ENCODE measurements around the gene CCDC51. TPM values are rescaled to one million over a fixed set of nuclear protein-coding genes. Genes with fewer than 3 reads are reported as not detected.
"Not testable (repeated sequence)": the region's sequence is repeated elsewhere in the genome, so short reads cannot be mapped to it uniquely, and the experiment has no call there.

The CCDC51 gene
- 48.9 and 59.5 TPM in 2 replicates for total RNA-seq (2022)
- percentile 72 among the genes with signal in this experiment for Bru-seq, nascent RNA
- percentile 90 among the genes with signal in this experiment for BruChase-seq, experiment 1, labeled RNA remaining after a 2-hour chase
- BruChase-seq, experiment 2, labeled RNA remaining after a 6-hour chase, result percentile 79 among the genes with signal in this experiment
- long read RNA-seq, transcript CCDC51-206 (4 exons, 1,461 nt), result minor isoform, 14 of 144 reads
- long read RNA-seq, transcript CCDC51-201 (4 exons, 1,560 nt), result major isoform, 36 of 144 reads
- long read RNA-seq, partial matches to known transcripts, result 63 of 144 reads
- long read RNA-seq, other reads (novel, unspliced or antisense), result 25 of 144 reads

GRCh38 chr3:48439820-48440589 is at the start of gene CCDC51, which contains the start of gene TMA7:
Gene CCDC51 (minus strand): TSS chr3:48440119. CDS start chr3:48435128, 4,991 bp downstream.
Gene TMA7 (plus strand): TSS chr3:48440257. CDS start chr3:48440297, 40 bp downstream.
- peak within 1 kb of the TSS; percentile 75 for H3K27ac Mint-ChIP-seq (ENCODE audit: unreplicated experiment)
- no TSS peak for BruUV-seq (replicated peaks)
- Histone ChIP-seq H3K27me3 (replicated peaks; ENCODE audit: control insufficient read depth, insufficient read depth, low read length) (no peaks in the 10 kb centered on the region), H3K36me3 (ENCODE audit: control insufficient read depth, insufficient read depth, low read length) (no peaks in the 10 kb centered on the region; the same call in 1 of the 2 replicates), H3K4me3 (ENCODE audit: low read depth, low read length) (peak within 1 kb of the TSS; percentile 91), H3K4me1 (peaks cover 17% of the 10 kb centered on the region), H3K9me3 (no peaks in the 10 kb centered on the region)
- peak within 1 kb of the TSS; percentile 90 for H3K4me3 Mint-ChIP-seq (ENCODE audit: unreplicated experiment)
- TF ChIP-seq CTCF (IDR thresholded peaks at IDR 0.05; ENCODE audit: insufficient read depth in 1 of 2, low read depth in 1 of 2, low read length in 1 of 2, severe bottlenecking in 1 of 2, unreplicated experiment in 1 of 2), result no peak
- H3K36me3 Mint-ChIP-seq (ENCODE audit: insufficient read depth, unreplicated experiment), result peaks cover 55% of the 10 kb centered on the region
- H3K9me3 Mint-ChIP-seq (ENCODE audit: unreplicated experiment), result no peaks in the 10 kb centered on the region
- CTCF ChIA-PET, result interaction anchor here (0.6 to 2.1 kb wide), 16 partner anchors 9 to 245 kb away, joined by 3 to 31 read pairs (median 4); partner anchors contain the start of gene PFKFB4
- H3K27me3 Mint-ChIP-seq (ENCODE audit: insufficient read depth, unreplicated experiment), result no peaks in the 10 kb centered on the region
- intact Hi-C loops (cut with micrococcal nuclease; ENCODE audit: unreplicated experiment), result loop anchor here (5.0 kb wide), 1 partner anchor 253 kb away; the partner anchor contains the start of gene CDC25A
- peak; percentile 98 to 99 for DNase-seq
- H3K4me1 Mint-ChIP-seq (ENCODE audit: low read depth, unreplicated experiment), result peaks cover 10% of the 10 kb centered on the region
- POLR2A ChIA-PET, result interaction anchor here (0.5 to 2.0 kb wide), 16 partner anchors 9 to 629 kb away, joined by 3 to 14 read pairs (median 4); partner anchors contain the start of genes CDC25A, PFKFB4, PLXNB1 and ZNF589

GRCh38 chr3:48486952-48487351 is 47.0 kb upstream of the CCDC51 start:
- no peak overlapping the region for H3K27ac Mint-ChIP-seq (ENCODE audit: unreplicated experiment)

GRCh38 chr3:48482822-48483221 is 42.9 kb upstream of the CCDC51 start:
- BruUV-seq (replicated peaks); H3K27me3 Mint-ChIP-seq (ENCODE audit: insufficient read depth, unreplicated experiment); H3K4me1 Mint-ChIP-seq (ENCODE audit: low read depth, unreplicated experiment); H3K27ac Mint-ChIP-seq (ENCODE audit: unreplicated experiment); H3K9me3 Mint-ChIP-seq (ENCODE audit: unreplicated experiment); POLR2A ChIA-PET; H3K4me3 Mint-ChIP-seq (ENCODE audit: unreplicated experiment); H3K36me3 Mint-ChIP-seq (ENCODE audit: insufficient read depth, unreplicated experiment); H3K36me3 ChIP-seq (ENCODE audit: control insufficient read depth, insufficient read depth, low read length); H3K9me3 ChIP-seq; H3K4me3 ChIP-seq (ENCODE audit: low read depth, low read length); H3K27me3 ChIP-seq (replicated peaks; ENCODE audit: control insufficient read depth, insufficient read depth, low read length); intact Hi-C loops (cut with micrococcal nuclease; ENCODE audit: unreplicated experiment); H3K4me1 ChIP-seq; DNase-seq: not testable (repeated sequence)
- CTCF ChIA-PET, result interaction anchor here (1.2 kb wide), 1 partner anchor 9 kb away, joined by 5 read pairs; no protein-coding TSS in a partner anchor

More at GRCh38 chr3:48486952-48487351, 47.0 kb upstream of the CCDC51 start:
- Histone ChIP-seq H3K4me1 (no peaks in the 10 kb centered on the region), H3K4me3 (ENCODE audit: low read depth, low read length) (no peak overlapping the region), H3K9me3 (no peaks in the 10 kb centered on the region), H3K27me3 (replicated peaks; ENCODE audit: control insufficient read depth, insufficient read depth, low read length) (no peaks in the 10 kb centered on the region), H3K36me3 (ENCODE audit: control insufficient read depth, insufficient read depth, low read length) (no peaks in the 10 kb centered on the region)
- BruUV-seq (replicated peaks), result no TSS peak
- intact Hi-C loops (cut with micrococcal nuclease; ENCODE audit: unreplicated experiment), result no loop called here
- no peaks in the 10 kb centered on the region for H3K36me3 Mint-ChIP-seq (ENCODE audit: insufficient read depth, unreplicated experiment)
- no peaks in the 10 kb centered on the region for H3K9me3 Mint-ChIP-seq (ENCODE audit: unreplicated experiment)
- no peaks in the 10 kb centered on the region for H3K4me1 Mint-ChIP-seq (ENCODE audit: low read depth, unreplicated experiment)
- POLR2A ChIA-PET, result no interaction called here
- DNase-seq, result no peak
- H3K27me3 Mint-ChIP-seq (ENCODE audit: insufficient read depth, unreplicated experiment), result no peaks in the 10 kb centered on the region
- H3K4me3 Mint-ChIP-seq (ENCODE audit: unreplicated experiment), result no peak overlapping the region
- TF ChIP-seq CTCF (IDR thresholded peaks at IDR 0.05; ENCODE audit: insufficient read depth in 1 of 2, low read depth in 1 of 2, low read length in 1 of 2, severe bottlenecking in 1 of 2, unreplicated experiment in 1 of 2), result no peak
- CTCF ChIA-PET, result no interaction called here

- H3K36me3 ChIP-seq (ENCODE audit: control insufficient read depth, insufficient read depth, low read length); POLR2A ChIA-PET; H3K4me1 Mint-ChIP-seq (ENCODE audit: low read depth, unreplicated experiment); H3K4me3 Mint-ChIP-seq (ENCODE audit: unreplicated experiment); H3K27me3 Mint-ChIP-seq (ENCODE audit: insufficient read depth, unreplicated experiment); H3K27me3 ChIP-seq (replicated peaks; ENCODE audit: control insufficient read depth, insufficient read depth, low read length); intact Hi-C loops (cut with micrococcal nuclease; ENCODE audit: unreplicated experiment); H3K4me1 ChIP-seq; BruUV-seq (replicated peaks); H3K9me3 ChIP-seq; H3K27ac Mint-ChIP-seq (ENCODE audit: unreplicated experiment); H3K4me3 ChIP-seq (ENCODE audit: low read depth, low read length); H3K9me3 Mint-ChIP-seq (ENCODE audit: unreplicated experiment); DNase-seq; H3K36me3 Mint-ChIP-seq (ENCODE audit: insufficient read depth, unreplicated experiment); CTCF ChIA-PET: not testable (repeated sequence)
These were observed 41.0 kb upstream of the CCDC51 start for GRCh38 chr3:48480891-48481290.
